CD4-positive, alpha-beta T cell treated with Interleukin-1 beta for 1 hour (primary cell): Measurements from ENCODE around the gene THAP3.
A peak's percentile ranks its signal among the peaks of the same experiment; 100 is the strongest.
"Not testable (repeated sequence)": the region's sequence is repeated elsewhere in the genome, so short reads cannot be mapped to it uniquely, and the experiment has no call there.

Experiments
- DNase-seq, 2 donors: peaks; one replicate each; pipeline ENCODE4 v3.0.0-alpha.2; 2020 to 2022

The THAP3 gene

DNA sequence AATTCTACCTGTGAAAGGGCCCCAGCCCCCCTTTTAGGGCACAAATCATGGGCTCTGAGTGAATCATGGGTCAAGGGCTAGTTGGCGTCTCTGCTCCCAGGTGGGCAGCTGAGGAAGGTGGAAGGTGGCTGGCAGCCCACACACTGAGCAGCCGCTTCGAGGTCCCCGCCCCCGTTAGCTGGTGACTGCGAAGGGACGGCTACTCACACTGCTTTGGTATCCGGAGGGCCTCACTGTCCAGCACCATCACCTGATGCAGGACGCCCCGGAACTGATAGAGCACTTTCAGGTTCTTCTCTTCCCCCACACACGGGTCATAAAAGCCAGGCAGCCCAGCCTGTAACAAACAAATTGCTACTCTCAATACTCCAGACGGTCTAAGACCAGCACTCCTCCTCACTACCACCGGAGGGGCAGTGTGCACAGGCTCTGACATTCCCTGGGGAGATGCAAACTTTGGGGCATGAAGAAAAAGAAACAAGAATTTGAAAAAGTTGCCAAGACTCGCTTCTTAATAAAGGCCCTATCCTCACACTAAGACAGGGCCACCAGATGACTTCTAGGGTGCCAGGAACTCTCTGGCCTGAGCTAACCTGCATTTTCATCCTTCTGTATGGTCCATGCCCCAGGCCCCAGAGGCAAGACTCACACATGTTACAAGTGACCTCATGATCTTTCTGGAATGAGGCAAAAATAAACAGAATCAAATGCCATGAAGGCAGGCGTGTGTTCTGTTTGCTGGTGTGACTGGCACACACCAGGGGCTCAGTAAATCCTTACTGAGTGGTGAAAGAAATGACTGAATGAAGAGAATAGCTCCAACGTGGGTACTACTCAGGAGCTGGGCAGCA lies 11.5 kb downstream of the THAP3 start:
- DNase-seq = no peak

DNA sequence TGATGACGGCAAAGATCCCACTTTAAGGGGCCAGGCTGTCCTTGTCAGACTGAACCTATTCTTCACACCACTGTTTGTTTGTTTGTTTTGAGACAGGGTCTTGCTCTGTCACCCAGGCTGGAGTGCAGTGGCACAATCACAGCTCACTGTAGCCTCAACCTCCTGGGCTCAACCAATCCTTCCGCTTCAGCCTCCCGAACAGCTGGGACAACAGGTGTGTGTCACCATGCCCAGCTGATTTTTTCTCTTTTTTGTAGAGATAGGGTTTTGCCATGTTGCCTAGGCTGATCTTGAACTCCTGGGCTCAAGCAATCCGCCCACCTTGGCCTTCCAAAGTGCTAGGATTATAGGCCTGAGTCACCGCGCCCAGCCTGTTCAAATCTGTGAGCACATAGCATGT lies 12.1 kb downstream of the THAP3 start:
- not testable (repeated sequence) for DNase-seq

DNA sequence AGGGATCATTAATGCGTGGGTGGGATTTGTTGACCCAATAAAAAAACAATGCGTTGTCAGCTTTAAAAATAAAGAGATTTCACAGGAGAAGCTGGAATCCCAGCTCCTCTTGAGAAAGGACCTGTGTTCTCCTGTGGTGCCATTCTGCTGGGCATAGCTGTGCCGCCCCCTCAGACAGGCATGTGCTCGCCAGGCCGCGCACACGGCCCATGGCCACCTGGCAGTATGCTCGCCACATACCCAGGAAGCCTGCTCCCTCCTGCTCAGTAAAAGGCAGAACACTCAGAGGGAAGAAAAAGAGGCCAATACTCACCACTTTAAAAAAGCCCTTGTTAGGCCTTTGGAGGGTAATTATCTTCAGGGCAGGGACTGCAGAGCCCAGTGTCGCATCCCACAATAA lies 13.1 kb downstream of the THAP3 start:
- no peak for DNase-seq

DNA sequence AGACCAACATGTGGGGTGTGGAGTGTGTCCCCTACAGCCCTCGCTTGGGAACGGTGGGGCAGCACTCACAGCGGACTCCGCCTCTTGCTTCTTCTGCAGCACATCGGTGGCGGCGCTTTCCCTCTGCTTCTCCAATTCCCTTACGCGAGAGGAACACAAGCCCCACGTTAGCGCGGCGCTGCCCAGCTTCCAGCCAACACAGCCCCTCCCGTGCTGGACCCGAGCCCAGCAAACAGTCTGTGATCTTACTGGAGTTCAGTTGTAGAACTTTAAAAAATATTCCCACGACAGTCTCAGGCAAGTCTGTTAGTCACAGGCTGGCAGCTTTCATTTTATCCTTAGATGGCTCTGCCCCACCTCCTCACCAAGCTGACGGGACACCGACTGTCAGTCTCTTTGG lies 13.6 kb downstream of the THAP3 start:
- DNase-seq = no peak

DNA sequence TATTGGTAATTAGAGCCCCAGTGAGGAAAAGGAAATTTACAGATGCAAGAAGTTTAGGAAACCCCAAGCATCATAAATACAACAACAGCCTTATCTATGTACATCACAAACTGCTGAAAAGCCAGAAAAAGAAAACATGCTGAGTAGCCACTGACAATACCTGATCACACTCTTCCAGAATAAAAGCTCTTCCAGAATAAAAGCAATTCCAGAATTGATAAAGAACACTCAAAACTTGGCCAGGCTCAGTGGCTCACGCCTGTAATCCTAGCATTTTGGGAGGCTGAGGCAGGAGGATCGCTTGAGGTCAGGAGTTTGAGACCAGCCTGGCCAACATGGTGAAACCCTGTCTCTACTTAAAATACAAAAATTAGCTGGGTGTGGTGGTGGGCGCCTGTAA lies 16.2 kb downstream of the THAP3 start:
- not testable (repeated sequence) for DNase-seq

DNA sequence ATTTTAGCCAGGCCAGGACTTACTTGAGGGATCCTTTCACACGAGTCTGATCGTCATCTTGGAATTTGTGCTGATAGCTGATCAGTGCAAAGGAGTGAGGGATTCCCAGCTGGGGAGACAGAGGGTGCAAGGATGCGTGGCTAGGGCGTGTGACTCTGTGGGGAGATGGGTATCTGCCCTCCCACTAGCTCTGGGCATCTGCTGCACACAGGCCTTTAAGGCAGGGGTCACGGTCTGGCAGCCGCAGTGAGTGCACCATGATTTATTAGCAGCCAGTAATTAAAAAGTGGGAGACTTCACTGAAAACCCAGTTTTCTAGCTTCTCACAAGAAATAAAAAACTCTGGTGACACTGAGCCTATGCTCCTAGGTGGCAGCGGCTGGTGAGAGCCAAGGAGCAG lies 20.4 kb downstream of the THAP3 start:
- no peak for DNase-seq

DNA sequence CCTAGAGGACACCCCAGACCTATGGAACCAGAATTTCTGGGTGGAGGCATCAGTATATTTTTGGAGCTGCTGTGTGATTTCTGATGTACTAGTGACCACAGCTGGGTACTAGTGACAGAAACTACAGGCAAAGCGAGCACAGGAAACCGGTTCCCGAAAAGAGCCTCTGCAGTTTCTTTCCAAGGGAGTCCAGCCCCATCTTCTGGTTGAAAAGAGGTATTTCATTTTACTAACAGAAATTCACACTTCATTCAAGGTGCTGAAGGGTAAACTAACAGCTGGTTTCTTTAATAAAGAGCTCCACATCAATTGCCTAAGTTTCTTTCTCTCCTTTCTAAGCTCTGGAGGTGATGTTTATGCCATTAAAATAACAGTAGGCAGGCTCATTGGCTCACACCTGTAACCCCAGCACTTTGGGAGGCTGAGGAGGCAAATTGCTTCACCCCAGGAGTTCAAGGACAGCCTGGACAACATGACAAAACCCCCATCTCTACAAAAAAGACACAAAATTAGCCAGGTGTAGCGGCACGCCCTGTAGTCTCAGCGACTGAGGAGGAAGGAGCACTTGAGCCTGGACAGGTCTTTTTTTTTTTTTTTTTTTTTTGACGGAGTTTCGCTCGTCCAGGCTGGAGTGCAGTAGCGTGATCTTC lies 22.0 kb downstream of the THAP3 start:
- DNase-seq = peak; percentile 29 to 61

DNA sequence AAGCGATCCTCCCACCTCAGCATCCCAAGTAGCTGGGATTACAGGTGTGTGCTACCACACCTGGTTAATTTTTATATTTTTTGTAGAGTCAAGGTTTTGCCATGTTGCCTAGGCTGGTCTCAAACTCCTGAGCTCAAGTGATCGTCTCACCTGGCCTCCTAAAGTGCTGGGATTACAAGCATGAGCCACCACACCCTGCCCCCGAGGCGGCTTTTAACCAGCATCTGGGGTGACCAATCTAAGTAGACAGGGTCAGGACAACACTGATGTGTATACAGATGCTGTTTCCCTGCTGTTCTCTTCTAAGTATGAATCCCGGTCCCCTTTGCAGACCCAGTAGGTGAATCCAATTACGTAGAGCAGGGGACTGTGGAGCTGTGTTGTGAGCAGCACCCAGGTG lies 23.9 kb downstream of the THAP3 start:
- DNase-seq = no peak

DNA sequence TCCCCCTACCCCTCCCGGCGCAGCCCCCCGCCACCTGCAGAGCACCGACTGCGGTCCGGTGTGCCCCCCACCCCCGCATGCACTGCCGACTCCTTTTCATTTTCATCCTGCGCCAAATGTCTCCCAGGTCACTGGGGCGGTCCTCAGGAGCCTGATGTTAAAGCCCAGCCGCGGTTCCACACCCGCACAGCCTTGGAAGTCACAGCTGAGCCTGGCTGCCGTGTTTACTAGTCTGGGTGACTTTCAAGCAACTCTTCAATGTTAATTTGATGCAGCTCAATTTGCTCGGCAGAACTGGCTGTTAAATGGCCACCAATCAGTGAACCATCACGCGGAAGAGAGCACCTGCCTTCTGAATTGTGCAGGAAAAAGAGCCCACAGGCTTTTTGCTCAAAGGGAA lies 27.2 kb downstream of the THAP3 start:
- DNase-seq = no peak

DNA sequence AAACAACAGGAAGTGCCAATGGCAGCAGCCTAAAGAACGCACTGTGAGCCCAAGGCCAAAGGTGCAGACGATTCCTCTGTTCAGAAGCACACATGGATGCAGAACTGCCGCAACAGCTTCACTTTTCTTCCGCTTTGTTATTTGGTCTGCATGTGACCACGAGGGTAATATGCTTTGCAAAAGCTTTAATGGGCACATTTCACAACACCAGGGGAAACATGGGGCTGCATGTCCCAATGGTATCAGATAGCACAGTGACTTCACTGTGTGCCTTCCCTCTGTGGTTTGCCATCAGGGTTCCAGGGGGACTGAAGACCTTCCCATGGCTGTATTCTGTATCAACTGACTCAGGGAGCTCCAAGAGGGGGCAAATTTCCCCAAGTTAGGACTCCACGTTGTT lies 28.3 kb downstream of the THAP3 start:
- no peak for DNase-seq

DNA sequence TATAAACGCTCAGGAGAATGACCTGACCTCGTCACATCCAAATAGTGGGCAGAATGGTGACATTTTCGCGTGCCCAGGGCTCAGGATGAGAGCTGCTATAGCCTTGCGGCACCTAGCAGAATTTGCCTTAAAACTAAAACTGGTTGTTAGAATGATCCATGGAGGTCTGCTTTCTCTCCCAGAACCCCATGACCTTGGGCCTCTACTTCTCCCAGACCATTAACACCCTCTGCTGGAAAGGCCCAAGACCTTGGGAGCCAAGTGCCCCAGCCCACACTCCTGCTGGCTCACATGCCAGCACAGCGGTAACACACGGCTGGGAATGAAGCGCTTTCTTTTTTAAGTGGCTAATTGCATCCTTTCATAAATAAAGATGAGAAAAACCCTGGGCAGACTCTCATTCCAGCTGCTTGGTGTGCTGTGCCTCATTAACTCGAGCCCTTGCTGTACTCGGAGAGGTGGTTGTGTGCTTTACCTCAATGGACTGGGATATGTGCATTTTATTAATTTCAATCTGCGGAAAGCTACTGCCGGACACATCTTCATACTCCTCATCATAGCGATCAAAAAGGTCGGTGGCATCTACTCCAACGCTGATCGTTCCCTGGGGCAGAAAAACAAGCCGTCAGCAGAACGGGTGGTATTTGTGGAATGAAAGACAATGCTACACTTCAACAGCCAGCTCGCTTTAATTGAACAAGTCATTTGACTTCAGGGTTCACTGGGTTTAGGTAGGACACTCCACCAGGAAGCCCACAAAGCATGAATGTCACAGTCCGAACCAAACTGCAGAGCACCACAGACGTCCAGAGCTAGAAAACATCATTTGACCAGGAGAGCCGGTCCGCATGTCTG lies 29.0 kb downstream of the THAP3 start:
- no peak for DNase-seq

DNA sequence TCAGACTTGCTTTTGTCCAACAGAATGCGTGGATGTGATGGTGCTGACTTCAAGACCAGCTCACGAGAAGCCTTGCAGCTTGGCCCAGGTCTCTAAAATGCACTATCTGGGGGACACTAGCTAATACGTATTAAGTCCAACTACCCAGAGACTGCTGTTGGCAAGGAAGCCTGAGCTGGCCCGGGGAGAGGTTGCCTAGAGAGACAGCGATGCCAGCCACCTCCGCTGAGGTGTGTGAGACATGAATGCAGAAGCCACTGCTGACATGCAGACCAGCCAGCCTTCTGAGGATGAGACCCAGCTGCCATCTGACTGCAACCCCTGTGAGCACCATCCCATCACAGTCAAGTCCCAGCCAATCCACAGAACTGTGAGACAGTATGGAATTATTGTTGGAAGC lies 32.5 kb downstream of the THAP3 start:
- no peak for DNase-seq

DNA sequence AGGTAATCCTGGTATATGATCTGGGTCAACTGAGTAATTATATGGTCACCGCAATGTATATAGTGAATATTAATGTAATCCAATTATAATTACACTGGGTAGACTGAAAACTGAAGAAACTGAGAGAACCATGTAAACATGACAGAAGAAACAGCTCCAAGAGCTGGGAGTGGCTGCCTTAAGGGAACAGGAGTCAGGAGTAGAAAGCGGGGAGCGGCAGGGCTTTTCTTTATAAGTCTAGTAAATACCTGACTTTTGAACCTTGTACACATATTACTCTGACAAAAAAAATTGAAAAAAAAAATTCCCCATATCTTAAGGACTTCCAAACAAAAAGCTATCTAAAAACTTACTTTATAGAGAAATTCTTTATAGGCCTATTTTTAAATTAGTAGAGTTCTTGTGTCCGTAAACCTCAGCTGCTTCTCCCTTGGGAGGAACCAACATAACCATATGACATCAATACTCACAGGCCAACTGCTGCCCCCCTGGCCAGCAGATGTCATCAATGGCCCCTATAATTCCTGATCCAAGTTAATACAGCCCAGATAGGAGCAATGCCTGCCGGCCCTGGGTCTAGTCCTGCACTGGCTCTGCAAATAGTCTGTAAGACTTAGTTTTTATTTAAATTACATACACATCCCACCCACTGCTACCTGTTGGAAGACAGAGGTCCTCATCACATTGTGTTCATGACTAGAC lies 33.8 kb downstream of the THAP3 start:
- no peak for DNase-seq

DNA sequence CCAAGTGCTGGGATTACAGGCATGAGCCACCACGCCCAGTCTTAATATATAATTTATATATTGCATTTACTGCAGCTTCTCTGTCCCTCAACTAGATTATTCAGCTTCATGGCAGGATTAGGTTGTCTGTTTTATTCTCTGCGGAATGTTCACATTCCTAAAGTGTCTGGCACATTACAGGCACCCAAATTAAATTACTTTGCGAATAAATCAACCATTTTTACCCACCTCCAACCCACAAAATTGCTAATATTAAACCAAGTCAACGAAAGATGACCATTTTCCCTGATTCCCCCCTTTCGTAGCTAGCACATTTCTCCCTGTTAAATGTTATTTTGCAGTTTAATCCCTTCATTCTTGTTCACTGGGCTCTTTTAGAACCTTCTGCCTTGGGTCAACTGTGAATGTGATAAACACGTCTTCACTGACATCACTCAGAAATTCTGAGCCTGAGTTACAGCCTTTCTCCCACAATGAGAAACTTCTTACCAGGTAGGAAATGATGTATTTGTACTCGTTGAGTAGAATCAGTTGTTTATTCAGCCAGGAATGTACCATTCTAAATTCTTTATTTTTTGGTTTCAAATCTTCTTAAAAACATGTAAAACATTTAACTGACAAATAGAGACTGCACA lies 35.9 kb downstream of the THAP3 start:
- DNase-seq = no peak

DNA sequence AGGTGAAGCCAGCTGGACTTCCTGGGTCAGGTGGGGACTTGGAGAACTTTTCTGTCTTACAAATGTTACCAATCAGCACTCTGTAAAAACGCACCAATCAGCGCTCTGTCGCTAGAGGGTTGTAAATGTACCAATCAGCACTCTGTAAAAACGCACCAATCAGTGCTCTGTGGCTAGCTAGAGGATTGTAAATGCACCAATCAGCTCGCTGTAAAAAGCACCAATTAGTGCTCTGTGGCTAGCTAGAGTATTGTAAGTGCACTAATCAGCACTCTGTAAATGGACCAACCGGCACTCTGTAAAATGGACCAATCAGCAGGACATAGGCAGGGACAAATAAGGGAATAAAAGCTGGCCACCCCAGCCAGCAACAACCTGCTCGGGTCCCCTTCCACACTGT lies 37.8 kb downstream of the THAP3 start:
- DNase-seq = not testable (repeated sequence)

DNA sequence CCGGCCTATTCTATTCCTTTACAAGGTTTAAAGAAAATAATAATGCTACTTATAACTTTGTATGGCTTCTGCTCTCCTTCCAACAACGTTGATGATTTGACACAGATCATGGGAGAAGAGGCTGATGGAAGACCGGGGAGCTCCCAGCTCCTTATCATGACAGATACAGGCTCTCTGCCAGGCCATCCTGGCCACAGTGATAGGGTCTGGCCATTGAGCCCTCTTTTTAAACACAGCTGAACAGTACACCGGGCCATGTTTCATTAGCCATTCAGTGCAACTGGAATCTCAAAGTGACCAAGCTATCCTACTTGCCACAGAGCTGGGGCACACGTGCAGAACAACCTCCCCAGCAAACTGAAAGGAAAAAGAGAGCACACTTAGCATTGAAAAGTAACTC lies 42.0 kb downstream of the THAP3 start:
- DNase-seq = no peak

DNA sequence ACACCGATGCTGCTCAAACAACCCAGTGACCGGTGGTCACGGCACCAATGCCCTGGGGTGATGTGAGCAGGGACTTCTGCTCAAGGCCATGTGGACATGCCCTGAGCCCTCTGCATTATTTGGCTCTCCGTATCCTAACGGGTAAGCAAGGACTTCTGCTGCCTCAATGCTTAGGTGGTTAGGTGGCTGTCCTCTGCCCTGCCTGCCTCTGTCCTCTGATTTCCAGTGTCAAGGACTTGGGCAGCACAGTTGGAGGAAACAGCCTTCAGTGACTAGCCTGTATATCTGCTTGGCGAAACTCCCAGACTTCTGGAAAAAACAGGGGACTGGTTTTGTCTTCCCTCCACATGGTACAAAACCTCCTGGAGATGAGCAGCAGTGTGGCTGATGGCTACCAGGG lies 42.5 kb downstream of the THAP3 start:
- DNase-seq = no peak

DNA sequence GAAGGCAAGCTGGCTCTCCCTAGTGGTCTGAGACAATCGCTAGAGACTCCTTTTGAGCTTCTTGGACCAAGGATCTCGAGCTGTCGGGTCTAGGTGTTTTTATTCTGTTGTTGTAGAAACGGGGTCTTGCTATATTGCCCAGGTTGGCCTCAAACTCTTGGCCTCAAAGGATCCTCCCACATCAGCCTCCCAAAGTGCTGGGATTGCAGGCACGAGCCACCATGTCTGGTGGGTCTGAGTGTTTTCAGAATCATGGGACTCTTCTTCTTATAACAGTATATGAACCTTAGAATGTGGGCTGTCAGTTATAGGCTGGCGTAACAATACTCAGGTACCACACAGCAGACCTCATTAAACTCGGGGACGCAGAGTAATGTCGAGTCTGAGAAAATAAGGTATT lies 43.8 kb downstream of the THAP3 start:
- no peak for DNase-seq

DNA sequence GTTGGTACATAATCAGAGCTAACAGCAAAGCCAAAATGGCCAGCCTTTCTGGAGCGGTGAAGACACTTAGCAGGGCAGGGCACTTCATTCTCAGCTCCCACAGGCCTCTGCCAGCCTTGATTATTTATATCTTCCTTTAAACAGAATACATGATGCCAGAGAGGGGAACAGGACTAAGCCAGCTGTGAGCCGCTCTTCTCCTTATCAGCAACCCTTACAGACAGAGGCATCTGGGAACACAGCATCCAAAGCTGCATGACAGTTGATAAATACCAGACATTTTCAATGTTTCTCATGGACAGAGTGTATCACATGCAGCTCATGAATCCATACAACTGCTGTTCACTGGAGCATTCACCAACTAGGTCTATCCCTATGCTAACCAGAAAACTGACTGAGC lies 47.9 kb downstream of the THAP3 start:
- no peak for DNase-seq

DNA sequence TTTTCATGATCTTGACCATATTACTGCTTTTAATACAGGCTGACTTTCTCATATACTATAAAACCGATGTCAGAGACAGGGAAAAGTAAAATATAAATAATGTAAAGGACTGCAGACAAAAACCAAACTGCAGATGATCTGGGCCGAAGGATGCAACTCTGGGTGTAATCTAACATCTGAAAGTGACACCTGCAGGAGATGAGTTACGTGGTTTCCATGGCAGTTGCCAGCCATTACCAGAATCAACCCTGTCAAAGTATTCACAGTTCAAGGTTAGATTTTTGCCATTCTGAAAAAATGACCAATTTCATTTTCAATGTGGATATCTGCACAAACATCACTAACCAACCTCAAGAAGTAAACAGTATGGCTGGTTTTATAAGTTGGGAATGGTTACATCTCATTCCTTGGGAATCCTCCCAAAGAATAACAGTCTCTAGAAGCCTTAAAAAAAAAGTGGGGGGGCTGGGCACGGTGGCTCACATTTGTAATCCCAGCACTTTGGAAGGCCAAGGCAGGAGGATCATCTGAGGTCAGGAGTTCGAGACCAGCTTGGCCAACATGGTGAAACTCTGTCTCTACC lies 49.2 kb downstream of the THAP3 start:
- DNase-seq = no peak

DNA sequence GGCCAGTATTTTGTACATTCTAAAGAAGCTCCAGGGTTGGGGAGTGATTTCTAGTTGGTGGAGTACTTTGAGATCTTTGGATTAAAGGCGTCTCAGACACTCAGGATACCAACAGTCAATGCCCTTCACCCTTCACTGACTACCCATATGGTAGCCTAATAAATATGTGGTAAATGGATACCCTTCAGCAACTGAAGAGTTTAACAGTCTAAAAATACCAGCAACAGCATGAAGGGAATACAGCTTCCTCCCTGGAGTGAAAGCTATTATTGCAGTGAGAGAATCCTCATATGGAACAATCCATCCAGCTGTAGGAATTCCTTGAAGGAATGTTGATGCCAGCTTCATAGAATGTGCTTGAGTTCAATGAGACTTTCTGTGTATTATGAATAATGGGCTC lies 50.1 kb downstream of the THAP3 start:
- no peak for DNase-seq

DNA sequence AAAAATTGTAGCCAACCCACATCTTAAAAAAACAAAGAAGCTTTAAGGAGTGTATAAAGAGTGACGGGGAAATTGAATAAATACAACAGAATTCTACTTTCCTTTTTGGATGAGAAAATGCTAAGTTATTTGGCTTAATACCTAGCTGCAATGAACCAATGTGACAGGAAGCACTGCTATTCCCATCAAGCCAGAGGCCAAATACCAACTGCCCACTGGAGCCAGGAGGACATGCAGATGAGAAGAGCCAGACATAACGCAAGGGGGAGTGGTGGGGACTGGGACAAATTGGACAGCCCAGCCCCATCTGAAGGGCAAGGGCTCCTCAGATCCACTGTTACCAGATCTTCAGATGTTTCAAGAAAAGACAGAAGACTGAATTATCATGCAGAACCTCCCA lies 51.3 kb downstream of the THAP3 start:
- DNase-seq = no peak
